Esophagus muscularis mucosa (tissue), 4 donors: Measurements from ENCODE around the gene FAM78B. TPM values are rescaled to one million over a fixed set of nuclear protein-coding genes. Genes with fewer than 3 reads are reported as not detected.

Source experiments
- DNase-seq: peaks from one replicate; pipeline ENCODE4 v3.0.0-alpha.2; 2017; ENCODE audit errors: extremely low spot score
- H3K27ac ChIP-seq, 4 donors: fragments of 200-600 bp; sonication (generic); replicated peaks in 1 of 4; 1 replicate in 3 of 4; 2 replicates in 1 of 4; pipeline ENCODE4 v1.5.1; 2016 to 2019; ENCODE audit warnings: mild to moderate bottlenecking in 1 of 4
- H3K27me3 ChIP-seq, 4 donors: fragments of 200-600 bp; sonication (generic); one replicate each; pipeline versions ENCODE4 v1.5.1 to v1.6.0; 2016 to 2019
- H3K36me3 ChIP-seq, 4 donors: fragments of 200-600 bp; sonication (generic); one replicate each; pipeline ENCODE4 v1.5.1; 2016 to 2019
- H3K4me1 ChIP-seq, 4 donors: fragments of 200-600 bp; sonication (generic); one replicate each; pipeline ENCODE4 v1.5.1; 2016 to 2019
- H3K4me3 ChIP-seq, 4 donors: fragments of 200-600 bp; sonication (generic); 1 replicate in 2 of 4; 2 replicates in 2 of 4; pipeline ENCODE4 v1.5.1; 2016 to 2019; ENCODE audit warnings: mild to moderate bottlenecking in 4 of 4, moderate library complexity in 1 of 4
- H3K9me3 ChIP-seq, 4 donors: fragments of 200-600 bp; sonication (generic); 1 replicate in 3 of 4; 2 replicates in 1 of 4; pipeline ENCODE4 v1.5.1; 2016 to 2019
- EP300 ChIP-seq: sonication (generic); formaldehyde crosslinking; IDR thresholded peaks from one replicate; pipeline ENCODE4 v1.6.1; 2017; ENCODE audit warnings: antibody characterized with exemption
- POLR2A ChIP-seq: fragments of 450-650 bp; IDR thresholded peaks from one replicate; pipeline ENCODE4 v1.6.1; 2017; ENCODE audit warnings: antibody characterized with exemption, moderate library complexity, mild to moderate bottlenecking, low read depth
- POLR2AphosphoS5 ChIP-seq, 2 donors: sonication (generic); formaldehyde crosslinking; IDR thresholded peaks; one replicate each; pipeline ENCODE4 v1.6.1; 2017; ENCODE audit warnings: antibody characterized with exemption in 2 of 2
- WGBS: methylation state at CpG from one replicate; pipeline ENCODE4 v1.1.5; 2018; 5-methylcytosine and 5-hydroxymethylcytosine counted together
- intact Hi-C: fragments of 100-400 bp; cut with DNase I; formaldehyde crosslinking; loops from one replicate; pipeline ENCODE4 v1.15.1; 2023
- total RNA-seq, 4 donors: library from RNA; depleted of rRNA; stranded (reverse); fragments of >200 nt; gene quantifications; one replicate each; pipeline versions ENCODE4 v1.1.0 to v1.2.1, GENCODE V29; 2016
- TF ChIP-seq, protein P1 (sequence below), 3 experiments: fragments of 200-600 bp in 2 of 3; fragments of 450-650 bp in 1 of 3; sonication (generic) in 2 of 3; IDR thresholded peaks; one replicate each; pipeline ENCODE4 v1.5.1; 2017 to 2019; ENCODE audit warnings: antibody characterized with exemption in 3 of 3, mild to moderate bottlenecking in 2 of 3, moderate library complexity in 1 of 3

The FAM78B gene
- total RNA-seq, 4 donors from 2014 or later = 0.50 to 2.0 (median 1.3) TPM

DNA sequence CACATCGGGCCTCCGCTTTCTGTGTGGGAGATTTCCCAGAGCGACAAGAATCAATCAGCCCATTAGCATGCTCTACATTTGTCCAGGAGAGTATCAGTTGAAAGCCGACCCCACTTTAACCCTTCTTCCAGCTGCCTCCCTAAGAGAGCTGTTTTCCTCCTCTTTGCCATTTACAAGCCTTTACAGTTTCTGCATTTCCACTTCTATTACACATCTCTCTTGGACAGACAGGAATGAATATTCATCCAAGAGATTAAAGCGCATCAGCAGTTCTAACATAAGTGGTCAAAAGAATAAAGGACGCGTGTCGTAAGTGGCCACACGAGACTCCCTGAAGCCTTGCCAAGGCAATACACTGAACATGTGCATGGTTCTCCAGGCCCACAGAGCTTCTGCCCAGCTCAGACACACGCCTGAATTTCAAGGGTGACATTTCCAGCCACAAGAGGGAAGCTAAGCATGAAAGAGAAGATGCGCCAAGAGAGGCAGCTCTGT, 47.3 kb downstream of the FAM78B start:
- H3K4me1 ChIP-seq = no peaks in the 10 kb centered on the region
- no peaks in the 10 kb centered on the region for H3K36me3 ChIP-seq
- TF ChIP-seq EP300 (no peak), POLR2AphosphoS5 (IDR thresholded peaks at IDR 0.05) (no peak), POLR2A (no peak)
- TF ChIP-seq, protein P1, sequence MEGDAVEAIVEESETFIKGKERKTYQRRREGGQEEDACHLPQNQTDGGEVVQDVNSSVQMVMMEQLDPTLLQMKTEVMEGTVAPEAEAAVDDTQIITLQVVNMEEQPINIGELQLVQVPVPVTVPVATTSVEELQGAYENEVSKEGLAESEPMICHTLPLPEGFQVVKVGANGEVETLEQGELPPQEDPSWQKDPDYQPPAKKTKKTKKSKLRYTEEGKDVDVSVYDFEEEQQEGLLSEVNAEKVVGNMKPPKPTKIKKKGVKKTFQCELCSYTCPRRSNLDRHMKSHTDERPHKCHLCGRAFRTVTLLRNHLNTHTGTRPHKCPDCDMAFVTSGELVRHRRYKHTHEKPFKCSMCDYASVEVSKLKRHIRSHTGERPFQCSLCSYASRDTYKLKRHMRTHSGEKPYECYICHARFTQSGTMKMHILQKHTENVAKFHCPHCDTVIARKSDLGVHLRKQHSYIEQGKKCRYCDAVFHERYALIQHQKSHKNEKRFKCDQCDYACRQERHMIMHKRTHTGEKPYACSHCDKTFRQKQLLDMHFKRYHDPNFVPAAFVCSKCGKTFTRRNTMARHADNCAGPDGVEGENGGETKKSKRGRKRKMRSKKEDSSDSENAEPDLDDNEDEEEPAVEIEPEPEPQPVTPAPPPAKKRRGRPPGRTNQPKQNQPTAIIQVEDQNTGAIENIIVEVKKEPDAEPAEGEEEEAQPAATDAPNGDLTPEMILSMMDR (IDR thresholded peaks at IDR 0.05) = no peak
- H3K4me3 ChIP-seq = no peak overlapping the region
- no peak overlapping the region for H3K27ac ChIP-seq
- intact Hi-C loops = no loop called here
- H3K27me3 ChIP-seq = no peaks in the 10 kb centered on the region
- no peaks in the 10 kb centered on the region for H3K9me3 ChIP-seq
- WGBS = 65% methylated on average over 11 of the region's 11 CpGs
- DNase-seq = no peak

- peak; percentile 87 for DNase-seq
- Histone ChIP-seq H3K4me3 (no peak overlapping the region), H3K9me3 (no peaks in the 10 kb centered on the region), H3K36me3 (no peaks in the 10 kb centered on the region), H3K27ac (no peak overlapping the region), H3K4me1 (no peaks in the 10 kb centered on the region), H3K27me3 (no peaks in the 10 kb centered on the region)
- intact Hi-C loops = no loop called here
- WGBS = 90% methylated on average over 5 of the region's 5 CpGs
- no peak for TF ChIP-seq EP300
Observed at GRCh38 chr1:166117776-166118175, 49.0 kb downstream of the FAM78B start.

- H3K27me3 ChIP-seq = no peaks in the 10 kb centered on the region
- DNase-seq = peak; percentile 70
- H3K36me3 ChIP-seq = no peaks in the 10 kb centered on the region
- H3K27ac ChIP-seq = no peak overlapping the region
- H3K4me3 ChIP-seq = no peak overlapping the region
- 100% methylated on average over 1 of the region's 1 CpG for WGBS
- TF ChIP-seq POLR2AphosphoS5 (IDR thresholded peaks at IDR 0.05) = no peak
- TF ChIP-seq, protein P1 (IDR thresholded peaks at IDR 0.05) = no peak
- intact Hi-C loops = no loop called here
- H3K9me3 ChIP-seq = no peaks in the 10 kb centered on the region
- H3K4me1 ChIP-seq = no peaks in the 10 kb centered on the region
Observed at GRCh38 chr1:166116026-166116425, 50.8 kb downstream of the FAM78B start.

GRCh38 chr1:166114419-166114818, 52.4 kb downstream of the FAM78B start:
- no peak for DNase-seq
- Histone ChIP-seq H3K27me3 (no peaks in the 10 kb centered on the region), H3K9me3 (no peaks in the 10 kb centered on the region), H3K36me3 (no peaks in the 10 kb centered on the region), H3K4me1 (no peaks in the 10 kb centered on the region), H3K4me3 (no peak overlapping the region), H3K27ac (no peak overlapping the region)
- intact Hi-C loops = no loop called here
- TF ChIP-seq EP300 = no peak
- no peak for TF ChIP-seq POLR2A
- TF ChIP-seq, protein P1 (IDR thresholded peaks at IDR 0.05) = no peak
- no peak for TF ChIP-seq POLR2AphosphoS5 (IDR thresholded peaks at IDR 0.05)
- WGBS = 75% methylated on average over 1 of the region's 1 CpG

DNA sequence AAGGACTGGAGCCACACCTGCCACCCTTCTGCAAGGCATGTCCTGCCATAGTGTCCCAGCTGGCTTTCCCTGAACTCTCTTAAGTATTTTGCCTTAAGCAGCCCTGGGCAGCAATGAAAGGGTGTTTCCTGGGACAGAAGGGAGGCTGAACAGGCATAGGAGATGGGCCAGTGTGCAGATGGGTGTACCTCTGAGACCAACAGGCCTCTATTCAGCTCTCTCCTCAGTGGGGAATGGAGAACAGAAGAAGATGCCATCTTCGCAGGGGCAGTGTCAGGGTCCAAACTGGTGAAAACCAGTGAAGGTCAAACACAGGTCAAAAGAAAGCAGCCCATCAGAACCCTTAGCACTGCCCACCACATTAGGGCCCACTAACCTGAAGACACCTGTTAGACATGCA, 53.2 kb downstream of the FAM78B start:
- no peaks in the 10 kb centered on the region for H3K4me1 ChIP-seq
- 88% methylated on average over 1 of the region's 1 CpG for WGBS
- intact Hi-C loops = no loop called here
- TF ChIP-seq EP300 = no peak
- TF ChIP-seq POLR2A = no peak
- TF ChIP-seq POLR2AphosphoS5 (IDR thresholded peaks at IDR 0.05) = no peak
- TF ChIP-seq, protein P1 (IDR thresholded peaks at IDR 0.05) = no peak
- peak; percentile 77 for DNase-seq
- H3K36me3 ChIP-seq = no peaks in the 10 kb centered on the region
- no peak overlapping the region for H3K27ac ChIP-seq
- H3K27me3 ChIP-seq = no peaks in the 10 kb centered on the region
- H3K4me3 ChIP-seq = no peak overlapping the region
- no peaks in the 10 kb centered on the region for H3K9me3 ChIP-seq
